Measurements from ENCODE around the gene LCNL1. TPM values are rescaled to one million over a fixed set of nuclear protein-coding genes. Genes with fewer than 3 reads are reported as not detected.

LCNL1 gene
- total and polyA plus RNA-seq, 2 of the 13 experiments (the other 11 are each of a cell fraction or from before 2014, with no cell fraction given), result not detected

- TF ChIP-seq ELK4 (CRISPR knock-in tag; IDR thresholded peaks at IDR 0.05; ENCODE audit: borderline replicate concordance) (no peak), RNF2 (conservative IDR thresholded peaks at IDR 0.05; ENCODE audit: low read depth) (no peak), TGIF2 (CRISPR knock-in tag; IDR thresholded peaks at IDR 0.05) (no peak), CBX2 (IDR thresholded peaks at IDR 0.05; ENCODE audit: low read depth, low read length) (no peak), CBX2 (CRISPR knock-in tag; IDR thresholded peaks at IDR 0.05; ENCODE audit: low read depth) (no peak), TFE3 (CRISPR knock-in tag; IDR thresholded peaks at IDR 0.05) (no peak), ZMYM4 (CRISPR knock-in tag; IDR thresholded peaks at IDR 0.05) (no peak), REL (CRISPR knock-in tag; conservative IDR thresholded peaks at IDR 0.05) (no peak)
Measured at GRCh38 chr9:137008312-137008711, 25.5 kb downstream of the LCNL1 start (continued).

GRCh38 chr9:137009217-137009616 is 26.4 kb downstream of the LCNL1 start:
- CTCF ChIA-PET (ENCODE audit: low intra/inter-chr PET ratio, low total read pairs), result no interaction called here
- intact Hi-C loops (cut with micrococcal nuclease; ENCODE audit: unreplicated experiment) (no loop called here), in situ Hi-C loops (cut with HindIII; ENCODE audit: extremely low pct_ligation_motif_present, low pct_unique_long_range_greater_than_20kb) (no loop called here)
- Histone ChIP-seq H3K4me3 (replicated peaks in 1 of 3; ENCODE audit: insufficient read depth in 1 of 3, low read depth in 2 of 3, low read length in 3 of 3) (no peak overlapping the region), H4K20me1 (ENCODE audit: insufficient read depth, low read length) (no peaks in the 10 kb centered on the region), H3K27me3 (ENCODE audit: control insufficient read depth in 1 of 2, insufficient read depth in 2 of 2, low read length in 2 of 2) (no peaks in the 10 kb centered on the region), H3K9me3 (ENCODE audit: low read length) (peaks cover 4% of the 10 kb centered on the region; the same call in 1 of the 2 replicates), H2AFZ (ENCODE audit: low read length) (no peak overlapping the region), H3K9ac (ENCODE audit: insufficient read depth, low read depth, low read length) (no peak overlapping the region), H3K79me2 (ENCODE audit: insufficient read depth, low read length) (no peaks in the 10 kb centered on the region), H3K27ac (ENCODE audit: extremely low read length, insufficient read depth, low read length) (no peak overlapping the region), H3K36me3 (replicated peaks in 1 of 2; ENCODE audit: control insufficient read depth in 1 of 2, insufficient read depth in 2 of 2, low read length in 2 of 2) (no peaks in the 10 kb centered on the region), H3K4me1 (ENCODE audit: insufficient read depth, low read length) (no peaks in the 10 kb centered on the region), H3K4me2 (ENCODE audit: low read depth, low read length) (no peak overlapping the region)
- ATAC-seq (no peak), DNase-seq (ENCODE audit: low spot score) (no peak), FAIRE-seq (no peak)
- 88% methylated on average over 11 of the region's 18 CpGs for WGBS (ENCODE audit: low lambda C conversion rate)
- no TSS peak for BruUV-seq (replicated peaks)
- POLR2A ChIA-PET, result no interaction called here
- TF ChIP-seq AHR (CRISPR knock-in tag; IDR thresholded peaks at IDR 0.05) (no peak), KLF13 (CRISPR knock-in tag; IDR thresholded peaks at IDR 0.05) (no peak)
